ENCODE measurements around the gene LEPROT. TPM values are rescaled to one million over a fixed set of nuclear protein-coding genes. Genes with fewer than 3 reads are reported as not detected.

The LEPROT gene
- polyA plus RNA-seq, 12 donors: 54.0 to 105 (median 68.0) TPM; not detected in 1

- no peak for DNase-seq
Observed at GRCh38 chr1:65471213-65471833, 50.9 kb downstream of the LEPROT start.

GRCh38 chr1:65471861-65472332 lies 51.4 kb downstream of the LEPROT start:
- no peak for DNase-seq

GRCh38 chr1:65476327-65476726 lies 55.9 kb downstream of the LEPROT start:
- DNase-seq: no peak

GRCh38 chr1:65477414-65478378 lies 57.2 kb downstream of the LEPROT start:
- DNase-seq: no peak

- no peak for DNase-seq
Observed at GRCh38 chr1:65478379-65479026, 58.0 kb downstream of the LEPROT start.

- no peak for DNase-seq
Observed at GRCh38 chr1:65479554-65480204, 59.2 kb downstream of the LEPROT start.

- no peak for DNase-seq
Observed at GRCh38 chr1:65480684-65481405, 60.4 kb downstream of the LEPROT start.

GRCh38 chr1:65483993-65484754 lies 63.7 kb downstream of the LEPROT start:
- no peak for DNase-seq

Other genes with a start within 250 kb of the LEPROT start
- gene DNAJC6, start 111.1 kb upstream of the LEPROT start, polyA plus RNA-seq (ENCODE audit: insufficient read length in 12 of 12): 1 to 10 TPM in 7 of 12 donors, under 1 TPM in 4, not detected in 1; 0.50 to 2.6 (median 1.1) TPM
- gene LEPR, start within 50 bp of the LEPROT start, polyA plus RNA-seq (ENCODE audit: insufficient read length in 12 of 12): 10 to 100 TPM in 5 of 12 donors, 1 to 10 TPM in 6, not detected in 1; 5.3 to 20.8 (median 9.1) TPM

Measured in muscle of arm (tissue), 12 donors.